K562 (cell line): ENCODE measurements around the gene KPNB1. TPM values are rescaled to one million over a fixed set of nuclear protein-coding genes. Genes with fewer than 3 reads are reported as not detected.

ENCODE experiments used
- ATF7 ChIP-seq: fragments of 450-650 bp; IDR thresholded peaks from 2 replicates; pipeline ENCODE4 v1.7.1; 2014; ENCODE audit warnings: mild to moderate bottlenecking, moderate library complexity
- CTBP1 ChIP-seq: fragments of 450-650 bp; IDR thresholded peaks from 2 replicates; pipeline ENCODE4 v1.6.1; 2016; ENCODE audit warnings: borderline replicate concordance
- GTF2A2 ChIP-seq: IDR thresholded peaks from 2 replicates; pipeline ENCODE4 v1.6.1; 2016; ENCODE audit warnings: mild to moderate bottlenecking, missing genetic modification characterization, missing compliant biosample characterization
- JUNB ChIP-seq: fragments of 450-650 bp; formaldehyde crosslinking; conservative IDR thresholded peaks from 2 replicates; pipeline ENCODE4 v1.4.0; 2020; ENCODE audit warnings: mild to moderate bottlenecking
- RUNX1 ChIP-seq: sonication (generic); IDR thresholded peaks from 2 replicates; pipeline ENCODE4 v1.6.1; 2016; ENCODE audit warnings: antibody characterized with exemption, low read depth
- SPI1 ChIP-seq: IDR thresholded peaks from 2 replicates; pipeline ENCODE4 v1.6.1; 2011; ENCODE audit warnings: low read depth, low read length, control low read depth, borderline replicate concordance
- ZNF282 ChIP-seq: sonication (generic); formaldehyde crosslinking; IDR thresholded peaks from 2 replicates; pipeline ENCODE4 v1.8.1; 2023; ENCODE audit warnings: missing genetic modification reagents
- ZNF76 ChIP-seq: fragments of 250-450 bp; sonication (Bioruptor Pico); IDR thresholded peaks from 2 replicates; pipeline ENCODE4 v1.4.0; 2020; ENCODE audit warnings: mild to moderate bottlenecking, moderate library complexity, borderline replicate concordance
- polyA plus RNA-seq, 8 experiments: library from polyadenylated mRNA; depleted of rRNA in 4 of 8; stranded (reverse) in 5 of 8; unstranded in 3 of 8; fragments of >200 nt; fragmentation: Nextera tagmentation in 2 of 8; fragmentation: Illumina TruSeq in 1 of 8; extraction: Ambion mirVana in 2 of 8; extraction: Trizol in 1 of 8; gene quantifications; 2 replicates each; pipeline versions ENCODE4 v1.2.1 to v1.2.3, GENCODE V29; 2011 to 2014; ENCODE audit warnings: inconsistent platforms in 1 of 8, missing spikeins in 1 of 8
- total RNA-seq, 7 experiments: library from RNA; depleted of rRNA in 6 of 7; stranded (reverse); fragments of >200 nt in 6 of 7; fragmentation: Illumina TruSeq in 2 of 7; extraction: Trizol in 2 of 7; gene quantifications; 2 replicates each; pipeline versions ENCODE4 v1.2.1 to v1.2.3, GENCODE V29; 2011 to 2021; ENCODE audit warnings: low replicate concordance in 1 of 7
- TF ChIP-seq, protein P1 (sequence below): fragments of 200-600 bp; sonication (generic); IDR thresholded peaks from one replicate; pipeline ENCODE4 v1.6.1; 2012; ENCODE audit warnings: mild to moderate bottlenecking, low read depth, low read length, inconsistent platforms
- TF ChIP-seq, protein P2 (sequence below): fragments of 250-450 bp; sonication (Bioruptor Pico); IDR thresholded peaks from 2 replicates; pipeline ENCODE4 v1.4.0; 2020; ENCODE audit warnings: borderline replicate concordance
- TF ChIP-seq, protein P3 (sequence below): sonication (generic); formaldehyde crosslinking; IDR thresholded peaks from 2 replicates; pipeline ENCODE4 v1.5.0; 2020; ENCODE audit warnings: missing genetic modification reagents
- TF ChIP-seq, protein P4 (sequence below): fragments of 250-450 bp; sonication (Bioruptor Pico); IDR thresholded peaks from 2 replicates; pipeline ENCODE4 v1.4.0; 2020; ENCODE audit warnings: mild to moderate bottlenecking, moderate library complexity

The KPNB1 gene
- total and polyA plus RNA-seq, 9 of the 15 experiments (the other 6 are each of a cell fraction or from before 2014, with no cell fraction given), result 154 to 622 (median 354) TPM

DNA sequence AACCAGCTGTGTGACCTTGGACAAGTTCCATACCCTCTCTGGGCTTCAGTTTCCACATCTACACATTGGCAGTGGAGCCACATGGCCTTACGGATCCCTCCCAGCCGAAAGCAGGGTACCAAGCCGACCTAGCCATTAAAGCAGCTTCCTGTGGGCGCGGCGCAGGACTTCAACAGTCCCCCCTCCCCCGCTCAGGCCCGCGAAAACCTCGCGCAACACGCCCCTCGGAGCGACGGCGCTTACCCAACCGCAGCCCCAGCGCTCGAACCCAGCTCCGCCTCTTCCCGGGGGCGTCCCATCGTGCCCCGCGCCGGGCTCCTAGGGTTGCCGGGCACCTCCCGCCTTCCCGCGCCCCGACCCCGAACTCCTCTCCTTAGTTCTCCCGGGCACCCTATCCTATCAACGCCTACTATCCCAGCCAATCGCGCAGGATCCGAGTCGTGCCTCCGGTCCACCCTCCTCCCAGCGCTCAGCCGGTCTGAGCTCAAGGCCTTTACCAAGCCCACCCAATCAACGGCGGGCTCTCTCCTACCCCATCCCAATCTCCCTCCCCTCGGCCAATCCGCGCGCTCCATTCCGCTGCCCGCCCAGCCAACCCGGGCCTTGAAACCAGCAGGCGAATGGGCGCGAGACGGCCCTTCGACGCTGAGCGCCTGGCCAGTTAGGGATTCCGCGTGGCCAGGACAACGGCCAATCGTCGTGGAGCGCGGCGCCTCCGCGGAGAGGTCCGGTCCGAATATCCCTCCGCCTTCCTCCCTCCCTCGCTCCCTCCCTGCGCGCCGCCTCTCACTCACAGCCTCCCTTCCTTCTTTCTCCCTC is at the start of gene KPNB1 (continued):
- TF ChIP-seq, protein P1, sequence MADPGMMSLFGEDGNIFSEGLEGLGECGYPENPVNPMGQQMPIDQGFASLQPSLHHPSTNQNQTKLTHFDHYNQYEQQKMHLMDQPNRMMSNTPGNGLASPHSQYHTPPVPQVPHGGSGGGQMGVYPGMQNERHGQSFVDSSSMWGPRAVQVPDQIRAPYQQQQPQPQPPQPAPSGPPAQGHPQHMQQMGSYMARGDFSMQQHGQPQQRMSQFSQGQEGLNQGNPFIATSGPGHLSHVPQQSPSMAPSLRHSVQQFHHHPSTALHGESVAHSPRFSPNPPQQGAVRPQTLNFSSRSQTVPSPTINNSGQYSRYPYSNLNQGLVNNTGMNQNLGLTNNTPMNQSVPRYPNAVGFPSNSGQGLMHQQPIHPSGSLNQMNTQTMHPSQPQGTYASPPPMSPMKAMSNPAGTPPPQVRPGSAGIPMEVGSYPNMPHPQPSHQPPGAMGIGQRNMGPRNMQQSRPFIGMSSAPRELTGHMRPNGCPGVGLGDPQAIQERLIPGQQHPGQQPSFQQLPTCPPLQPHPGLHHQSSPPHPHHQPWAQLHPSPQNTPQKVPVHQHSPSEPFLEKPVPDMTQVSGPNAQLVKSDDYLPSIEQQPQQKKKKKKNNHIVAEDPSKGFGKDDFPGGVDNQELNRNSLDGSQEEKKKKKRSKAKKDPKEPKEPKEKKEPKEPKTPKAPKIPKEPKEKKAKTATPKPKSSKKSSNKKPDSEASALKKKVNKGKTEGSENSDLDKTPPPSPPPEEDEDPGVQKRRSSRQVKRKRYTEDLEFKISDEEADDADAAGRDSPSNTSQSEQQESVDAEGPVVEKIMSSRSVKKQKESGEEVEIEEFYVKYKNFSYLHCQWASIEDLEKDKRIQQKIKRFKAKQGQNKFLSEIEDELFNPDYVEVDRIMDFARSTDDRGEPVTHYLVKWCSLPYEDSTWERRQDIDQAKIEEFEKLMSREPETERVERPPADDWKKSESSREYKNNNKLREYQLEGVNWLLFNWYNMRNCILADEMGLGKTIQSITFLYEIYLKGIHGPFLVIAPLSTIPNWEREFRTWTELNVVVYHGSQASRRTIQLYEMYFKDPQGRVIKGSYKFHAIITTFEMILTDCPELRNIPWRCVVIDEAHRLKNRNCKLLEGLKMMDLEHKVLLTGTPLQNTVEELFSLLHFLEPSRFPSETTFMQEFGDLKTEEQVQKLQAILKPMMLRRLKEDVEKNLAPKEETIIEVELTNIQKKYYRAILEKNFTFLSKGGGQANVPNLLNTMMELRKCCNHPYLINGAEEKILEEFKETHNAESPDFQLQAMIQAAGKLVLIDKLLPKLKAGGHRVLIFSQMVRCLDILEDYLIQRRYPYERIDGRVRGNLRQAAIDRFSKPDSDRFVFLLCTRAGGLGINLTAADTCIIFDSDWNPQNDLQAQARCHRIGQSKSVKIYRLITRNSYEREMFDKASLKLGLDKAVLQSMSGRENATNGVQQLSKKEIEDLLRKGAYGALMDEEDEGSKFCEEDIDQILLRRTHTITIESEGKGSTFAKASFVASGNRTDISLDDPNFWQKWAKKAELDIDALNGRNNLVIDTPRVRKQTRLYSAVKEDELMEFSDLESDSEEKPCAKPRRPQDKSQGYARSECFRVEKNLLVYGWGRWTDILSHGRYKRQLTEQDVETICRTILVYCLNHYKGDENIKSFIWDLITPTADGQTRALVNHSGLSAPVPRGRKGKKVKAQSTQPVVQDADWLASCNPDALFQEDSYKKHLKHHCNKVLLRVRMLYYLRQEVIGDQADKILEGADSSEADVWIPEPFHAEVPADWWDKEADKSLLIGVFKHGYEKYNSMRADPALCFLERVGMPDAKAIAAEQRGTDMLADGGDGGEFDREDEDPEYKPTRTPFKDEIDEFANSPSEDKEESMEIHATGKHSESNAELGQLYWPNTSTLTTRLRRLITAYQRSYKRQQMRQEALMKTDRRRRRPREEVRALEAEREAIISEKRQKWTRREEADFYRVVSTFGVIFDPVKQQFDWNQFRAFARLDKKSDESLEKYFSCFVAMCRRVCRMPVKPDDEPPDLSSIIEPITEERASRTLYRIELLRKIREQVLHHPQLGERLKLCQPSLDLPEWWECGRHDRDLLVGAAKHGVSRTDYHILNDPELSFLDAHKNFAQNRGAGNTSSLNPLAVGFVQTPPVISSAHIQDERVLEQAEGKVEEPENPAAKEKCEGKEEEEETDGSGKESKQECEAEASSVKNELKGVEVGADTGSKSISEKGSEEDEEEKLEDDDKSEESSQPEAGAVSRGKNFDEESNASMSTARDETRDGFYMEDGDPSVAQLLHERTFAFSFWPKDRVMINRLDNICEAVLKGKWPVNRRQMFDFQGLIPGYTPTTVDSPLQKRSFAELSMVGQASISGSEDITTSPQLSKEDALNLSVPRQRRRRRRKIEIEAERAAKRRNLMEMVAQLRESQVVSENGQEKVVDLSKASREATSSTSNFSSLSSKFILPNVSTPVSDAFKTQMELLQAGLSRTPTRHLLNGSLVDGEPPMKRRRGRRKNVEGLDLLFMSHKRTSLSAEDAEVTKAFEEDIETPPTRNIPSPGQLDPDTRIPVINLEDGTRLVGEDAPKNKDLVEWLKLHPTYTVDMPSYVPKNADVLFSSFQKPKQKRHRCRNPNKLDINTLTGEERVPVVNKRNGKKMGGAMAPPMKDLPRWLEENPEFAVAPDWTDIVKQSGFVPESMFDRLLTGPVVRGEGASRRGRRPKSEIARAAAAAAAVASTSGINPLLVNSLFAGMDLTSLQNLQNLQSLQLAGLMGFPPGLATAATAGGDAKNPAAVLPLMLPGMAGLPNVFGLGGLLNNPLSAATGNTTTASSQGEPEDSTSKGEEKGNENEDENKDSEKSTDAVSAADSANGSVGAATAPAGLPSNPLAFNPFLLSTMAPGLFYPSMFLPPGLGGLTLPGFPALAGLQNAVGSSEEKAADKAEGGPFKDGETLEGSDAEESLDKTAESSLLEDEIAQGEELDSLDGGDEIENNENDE, result no peak
- TF ChIP-seq JUNB (CRISPR knock-in tag) (no peak), CTBP1 (peak; percentile 97), SPI1 (no peak), ATF7 (peak; percentile 74; the same call in 1 of the 2 replicates), RUNX1 (no peak), GTF2A2 (tag) (no peak), ZNF282 (CRISPR knock-in tag) (no peak), ZNF76 (no peak; the same call in 1 of the 2 replicates)
- TF ChIP-seq, protein P2, sequence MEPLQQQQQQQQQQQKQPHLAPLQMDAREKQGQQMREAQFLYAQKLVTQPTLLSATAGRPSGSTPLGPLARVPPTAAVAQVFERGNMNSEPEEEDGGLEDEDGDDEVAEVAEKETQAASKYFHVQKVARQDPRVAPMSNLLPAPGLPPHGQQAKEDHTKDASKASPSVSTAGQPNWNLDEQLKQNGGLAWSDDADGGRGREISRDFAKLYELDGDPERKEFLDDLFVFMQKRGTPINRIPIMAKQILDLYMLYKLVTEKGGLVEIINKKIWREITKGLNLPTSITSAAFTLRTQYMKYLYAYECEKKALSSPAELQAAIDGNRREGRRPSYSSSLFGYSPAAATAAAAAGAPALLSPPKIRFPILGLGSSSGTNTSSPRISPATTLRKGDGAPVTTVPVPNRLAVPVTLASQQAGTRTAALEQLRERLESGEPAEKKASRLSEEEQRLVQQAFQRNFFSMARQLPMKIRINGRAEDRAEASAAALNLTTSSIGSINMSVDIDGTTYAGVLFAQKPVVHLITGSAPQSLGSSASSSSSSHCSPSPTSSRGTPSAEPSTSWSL (CRISPR knock-in tag), result no peak
- TF ChIP-seq, protein P3, sequence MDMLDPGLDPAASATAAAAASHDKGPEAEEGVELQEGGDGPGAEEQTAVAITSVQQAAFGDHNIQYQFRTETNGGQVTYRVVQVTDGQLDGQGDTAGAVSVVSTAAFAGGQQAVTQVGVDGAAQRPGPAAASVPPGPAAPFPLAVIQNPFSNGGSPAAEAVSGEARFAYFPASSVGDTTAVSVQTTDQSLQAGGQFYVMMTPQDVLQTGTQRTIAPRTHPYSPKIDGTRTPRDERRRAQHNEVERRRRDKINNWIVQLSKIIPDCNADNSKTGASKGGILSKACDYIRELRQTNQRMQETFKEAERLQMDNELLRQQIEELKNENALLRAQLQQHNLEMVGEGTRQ (CRISPR knock-in tag), result no peak
- TF ChIP-seq, protein P4, sequence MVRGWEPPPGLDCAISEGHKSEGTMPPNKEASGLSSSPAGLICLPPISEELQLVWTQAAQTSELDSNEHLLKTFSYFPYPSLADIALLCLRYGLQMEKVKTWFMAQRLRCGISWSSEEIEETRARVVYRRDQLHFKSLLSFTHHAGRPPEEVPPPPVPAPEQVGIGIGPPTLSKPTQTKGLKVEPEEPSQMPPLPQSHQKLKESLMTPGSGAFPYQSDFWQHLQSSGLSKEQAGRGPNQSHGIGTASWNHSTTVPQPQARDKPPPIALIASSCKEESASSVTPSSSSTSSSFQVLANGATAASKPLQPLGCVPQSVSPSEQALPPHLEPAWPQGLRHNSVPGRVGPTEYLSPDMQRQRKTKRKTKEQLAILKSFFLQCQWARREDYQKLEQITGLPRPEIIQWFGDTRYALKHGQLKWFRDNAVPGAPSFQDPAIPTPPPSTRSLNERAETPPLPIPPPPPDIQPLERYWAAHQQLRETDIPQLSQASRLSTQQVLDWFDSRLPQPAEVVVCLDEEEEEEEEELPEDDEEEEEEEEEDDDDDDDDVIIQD (CRISPR knock-in tag), result no peak
